GM12891 (cell line): Measurements from ENCODE around the gene DYNLT5. TPM values are rescaled to one million over a fixed set of nuclear protein-coding genes. Genes with fewer than 3 reads are reported as not detected.
"Not testable (repeated sequence)": the region's sequence is repeated elsewhere in the genome, so short reads cannot be mapped to it uniquely, and the experiment has no call there.

Experiments
- DNase-seq: peaks from one replicate; pipeline ENCODE4 v3.0.0; 2011; ENCODE audit warnings: low spot score; ENCODE audit not compliant: insufficient read length
- FAIRE-seq: peaks from 2 replicates; lab custom pipeline; 2011; peaks lifted over from hg19 to GRCh38; lab: Jason Lieb, UNC
- PAX5 ChIP-seq: IDR thresholded peaks from 2 replicates; pipeline ENCODE4 v1.6.1; 2011; ENCODE audit warnings: low read length, moderate library complexity, mild to moderate bottlenecking; ENCODE audit not compliant: insufficient read depth, severe bottlenecking
- POLR2A ChIP-seq: IDR thresholded peaks from 2 replicates; pipeline ENCODE4 v1.6.1; 2011; ENCODE audit warnings: low read depth, low read length, control low read depth
- POLR2AphosphoS5 ChIP-seq: IDR thresholded peaks from 2 replicates; pipeline ENCODE4 v1.6.1; 2011; ENCODE audit warnings: low read depth, low read length, control low read depth
- POU2F2 ChIP-seq: IDR thresholded peaks from 2 replicates; pipeline ENCODE4 v1.6.1; 2011; ENCODE audit warnings: low read depth, mild to moderate bottlenecking, control low read depth, low read length, moderate library complexity
- SPI1 ChIP-seq: IDR thresholded peaks from 2 replicates; pipeline ENCODE4 v1.6.1; 2011; ENCODE audit warnings: low read depth, low read length, control low read depth
- TAF1 ChIP-seq: IDR thresholded peaks from 2 replicates; pipeline ENCODE4 v1.6.1; 2011; ENCODE audit warnings: low read depth, low read length, control low read depth
- polyA plus RNA-seq: library from polyadenylated mRNA; unstranded; fragments of >200 nt; gene quantifications from one replicate; pipeline ENCODE4 v1.2.1, GENCODE V29; 2012; ENCODE audit warnings: low read depth, missing spikeins, inconsistent platforms; ENCODE audit not compliant: missing spikeins

Gene DYNLT5
- polyA plus RNA-seq = 0.15 TPM

GRCh38 chr1:66752000-66752592, at the start of gene DYNLT5:
TSS of gene DYNLT5 (plus strand) at chr1:66752459. CDS start at chr1:66754659, 2,200 bp downstream.
- TF ChIP-seq POLR2AphosphoS5 (no peak), PAX5 (no peak), SPI1 (peak; percentile 31; the same call in 1 of the 2 replicates)
- FAIRE-seq (peak; percentile 75), DNase-seq (no peak)

GRCh38 chr1:66704177-66704875, 47.9 kb upstream of the DYNLT5 start:
- TF ChIP-seq POLR2A = no peak
- FAIRE-seq (no peak), DNase-seq (no peak)

- FAIRE-seq = no peak
- no peak for TF ChIP-seq TAF1
- DNase-seq = no peak
These were observed 47.1 kb upstream of the DYNLT5 start for GRCh38 chr1:66705110-66705509.

- FAIRE-seq (no peak), DNase-seq (no peak)
- TF ChIP-seq POLR2A (no peak), TAF1 (no peak), POU2F2 (no peak), PAX5 (no peak), POLR2AphosphoS5 (no peak)
These were observed 40.8 kb upstream of the DYNLT5 start for GRCh38 chr1:66711420-66711819.

GRCh38 chr1:66712839-66713238, 39.4 kb upstream of the DYNLT5 start:
- DNase-seq = no peak
- no peak for FAIRE-seq
- TF ChIP-seq TAF1 (no peak), POLR2AphosphoS5 (no peak), POLR2A (no peak), SPI1 (no peak), POU2F2 (no peak), PAX5 (no peak)

- no peak for TF ChIP-seq SPI1
- no peak for TF ChIP-seq TAF1
- no peak for TF ChIP-seq POLR2AphosphoS5
- TF ChIP-seq POU2F2 = no peak
- TF ChIP-seq PAX5 = no peak
- no peak for TF ChIP-seq POLR2A
- DNase-seq = no peak
- no peak for FAIRE-seq
These were observed 28.3 kb upstream of the DYNLT5 start for GRCh38 chr1:66723985-66724384.

GRCh38 chr1:66725885-66726665, 26.2 kb upstream of the DYNLT5 start:
- FAIRE-seq = peak; percentile 91
- DNase-seq = no peak
- TF ChIP-seq PAX5 (no peak), TAF1 (no peak), POLR2AphosphoS5 (no peak), SPI1 (no peak), POU2F2 (no peak), POLR2A (no peak)

GRCh38 chr1:66728021-66728420, 24.2 kb upstream of the DYNLT5 start:
- DNase-seq = no peak
- TF ChIP-seq POLR2A (no peak), TAF1 (no peak), SPI1 (no peak), POLR2AphosphoS5 (no peak), POU2F2 (no peak), PAX5 (no peak)
- FAIRE-seq = no peak

GRCh38 chr1:66728716-66729115, 23.5 kb upstream of the DYNLT5 start:
- not testable (repeated sequence) for FAIRE-seq, DNase-seq

- FAIRE-seq (no peak), DNase-seq (no peak)
- TF ChIP-seq POLR2AphosphoS5 = no peak
- no peak for TF ChIP-seq SPI1
- TF ChIP-seq POLR2A = no peak
- TF ChIP-seq TAF1 = no peak
- no peak for TF ChIP-seq POU2F2
- no peak for TF ChIP-seq PAX5
These were observed 23.1 kb upstream of the DYNLT5 start for GRCh38 chr1:66729119-66729518.
